BE2C (cell line): Measurements from ENCODE around the gene MYCBP2.
"Not testable (repeated sequence)": the region's sequence is repeated elsewhere in the genome, so short reads cannot be mapped to it uniquely, and the experiment has no call there.

ENCODE experiments used
- DNase-seq: peaks from one replicate; pipeline ENCODE4 v3.0.0-alpha.2; 2020
- H3K27me3 ChIP-seq: fragments of 250-450 bp; sonication (Bioruptor Pico); 2 replicates; pipeline ENCODE4 v1.5.1; 2020; ENCODE audit warnings: mild to moderate bottlenecking
- H3K36me3 ChIP-seq: fragments of 250-450 bp; sonication (Bioruptor Pico); 2 replicates; pipeline ENCODE4 v1.5.1; 2020; ENCODE audit warnings: mild to moderate bottlenecking
- H3K4me1 ChIP-seq: fragments of 250-450 bp; sonication (Bioruptor Pico); 2 replicates; pipeline ENCODE4 v1.5.1; 2020
- H3K4me3 ChIP-seq: 2 replicates; pipeline ENCODE4 v1.5.1; 2011; ENCODE audit warnings: low read depth, low read length
- H3K9me3 ChIP-seq: fragments of 250-450 bp; sonication (Bioruptor Pico); 2 replicates; pipeline ENCODE4 v1.5.1; 2020
- CTCF ChIP-seq: IDR thresholded peaks from 2 replicates; pipeline ENCODE4 v1.5.1; 2012; ENCODE audit warnings: mild to moderate bottlenecking, low read depth, low read length

The MYCBP2 gene

GRCh38 chr13:77290342-77290741, 36.6 kb downstream of the MYCBP2 start:
- no peaks in the 10 kb centered on the region for H3K27me3 ChIP-seq
- H3K36me3 ChIP-seq: peaks cover 33% of the 10 kb centered on the region
- no peak for TF ChIP-seq CTCF
- no peak for DNase-seq
- H3K4me3 ChIP-seq: no peak overlapping the region
- no peaks in the 10 kb centered on the region for H3K4me1 ChIP-seq
- no peaks in the 10 kb centered on the region for H3K9me3 ChIP-seq

- H3K36me3 ChIP-seq: peaks cover 28% of the 10 kb centered on the region
- no peaks in the 10 kb centered on the region for H3K9me3 ChIP-seq
Observed at GRCh38 chr13:77289851-77290250, 37.0 kb downstream of the MYCBP2 start.

GRCh38 chr13:77285632-77286031, 41.3 kb downstream of the MYCBP2 start:
- not testable (repeated sequence) for H3K9me3 ChIP-seq, H3K4me1 ChIP-seq, H3K4me3 ChIP-seq, H3K36me3 ChIP-seq, H3K27me3 ChIP-seq, DNase-seq

More at GRCh38 chr13:77289851-77290250, 37.0 kb downstream of the MYCBP2 start:
- no peaks in the 10 kb centered on the region for H3K4me1 ChIP-seq
- H3K4me3 ChIP-seq: no peak overlapping the region
- DNase-seq: no peak
- no peak for TF ChIP-seq CTCF
- no peaks in the 10 kb centered on the region for H3K27me3 ChIP-seq

GRCh38 chr13:77285098-77285497, 41.8 kb downstream of the MYCBP2 start:
- Histone ChIP-seq H3K9me3 (no peaks in the 10 kb centered on the region), H3K27me3 (no peaks in the 10 kb centered on the region)

GRCh38 chr13:77274126-77274525, 52.8 kb downstream of the MYCBP2 start:
- H3K36me3 ChIP-seq: peaks cover 38% of the 10 kb centered on the region
- no peaks in the 10 kb centered on the region for H3K4me1 ChIP-seq
- no peak for TF ChIP-seq CTCF
- H3K4me3 ChIP-seq: no peak overlapping the region
- no peaks in the 10 kb centered on the region for H3K9me3 ChIP-seq
- no peak for DNase-seq
- no peaks in the 10 kb centered on the region for H3K27me3 ChIP-seq

More at GRCh38 chr13:77285098-77285497, 41.8 kb downstream of the MYCBP2 start:
- Histone ChIP-seq H3K4me1 (no peaks in the 10 kb centered on the region), H3K4me3 (no peak overlapping the region), H3K36me3 (peaks cover 5% of the 10 kb centered on the region)
- DNase-seq: no peak
- TF ChIP-seq CTCF: no peak

- H3K4me1 ChIP-seq: no peaks in the 10 kb centered on the region
- H3K9me3 ChIP-seq: no peaks in the 10 kb centered on the region
- H3K27me3 ChIP-seq: no peaks in the 10 kb centered on the region
- no peak overlapping the region for H3K4me3 ChIP-seq
- no peak for TF ChIP-seq CTCF
- peaks cover 50% of the 10 kb centered on the region for H3K36me3 ChIP-seq
- no peak for DNase-seq
Observed at GRCh38 chr13:77269141-77269540, 57.8 kb downstream of the MYCBP2 start.

- Histone ChIP-seq H3K9me3 (no peaks in the 10 kb centered on the region), H3K4me1 (no peaks in the 10 kb centered on the region), H3K36me3 (peaks cover 48% of the 10 kb centered on the region), H3K27me3 (no peaks in the 10 kb centered on the region), H3K4me3 (no peak overlapping the region)
- DNase-seq: no peak
- no peak for TF ChIP-seq CTCF
Observed at GRCh38 chr13:77267362-77267761, 59.5 kb downstream of the MYCBP2 start.
